Measurements from ENCODE around the gene GET3. TPM values are rescaled to one million over a fixed set of nuclear protein-coding genes. Genes with fewer than 3 reads are reported as not detected.

GET3 gene
- total and polyA plus RNA-seq, 12 donors = 37.0 to 121 (median 60.1) TPM

DNA sequence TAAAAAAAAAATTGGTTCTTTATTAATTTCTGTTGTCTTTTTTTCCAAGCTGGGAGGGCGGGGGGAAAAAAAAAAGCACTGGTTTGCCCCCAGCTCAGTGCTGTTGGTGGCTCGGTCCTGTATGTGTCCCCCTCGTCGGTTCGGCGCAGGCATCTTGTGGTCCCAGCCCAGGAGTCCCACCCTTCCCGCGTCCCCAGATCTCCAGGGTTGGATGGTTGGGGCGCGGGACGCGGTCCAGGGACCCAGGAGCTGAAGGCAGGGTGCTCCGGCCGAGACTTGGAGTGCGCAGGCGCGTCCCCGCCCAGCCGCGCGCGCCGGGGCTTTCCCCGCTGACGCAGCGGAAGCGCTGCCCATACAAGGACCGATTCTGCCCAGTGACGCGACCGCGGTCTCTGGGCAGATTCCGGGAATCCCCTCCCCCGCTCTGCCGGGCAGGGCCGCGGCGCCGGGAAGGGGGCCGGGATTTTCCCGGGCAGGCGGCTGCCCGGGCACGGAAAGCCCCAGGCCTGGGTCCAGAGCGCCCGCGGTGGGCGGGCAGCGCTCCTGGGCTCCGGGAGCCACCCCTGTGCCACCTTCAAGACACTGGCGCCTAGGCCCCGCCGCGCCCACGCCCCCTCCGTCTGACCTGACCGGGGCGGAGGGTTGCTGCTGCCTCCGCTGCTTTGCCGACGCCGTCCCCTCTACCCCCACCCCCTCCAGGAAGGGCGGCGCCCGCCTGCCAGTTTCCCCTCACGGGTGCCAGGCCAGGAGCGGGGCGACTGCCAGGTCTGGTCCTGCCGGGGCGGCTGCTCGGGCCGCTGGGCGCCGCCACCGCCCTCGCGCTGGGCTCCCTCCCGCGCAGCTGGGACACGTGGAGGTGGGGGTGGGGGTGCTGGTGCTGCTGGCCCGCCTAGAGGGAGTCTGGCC lies 56.2 kb downstream of the GET3 start:
- Histone ChIP-seq H3K9me3 (no peaks in the 10 kb centered on the region), H3K27me3 (no peaks in the 10 kb centered on the region), H3K27ac (peak overlapping the region; percentile 94 to 100 (median 99)), H3K36me3 (peaks cover 0 to 29% (median 0%) of the 10 kb centered on the region in 9 donors), H3K4me1 (peaks cover 12 to 50% (median 38%) of the 10 kb centered on the region in 9 donors), H3K4me3 (peak overlapping the region; percentile 64 to 100 (median 85))
- intact Hi-C loops (cut with DNase I) = loop anchor here in 6 of 10 donors (1.0 to 10.0 kb wide), 6 partner anchors 15 to 361 kb away; partner anchors contain the start of genes IER2 (in 2 of the 6), STX10 (in 2 of the 6), GET3 (in 1 of the 6) and TNPO2 (in 1 of the 6)
- peak; percentile 26 to 64 (median 54) for ATAC-seq
- TF ChIP-seq, protein P1, sequence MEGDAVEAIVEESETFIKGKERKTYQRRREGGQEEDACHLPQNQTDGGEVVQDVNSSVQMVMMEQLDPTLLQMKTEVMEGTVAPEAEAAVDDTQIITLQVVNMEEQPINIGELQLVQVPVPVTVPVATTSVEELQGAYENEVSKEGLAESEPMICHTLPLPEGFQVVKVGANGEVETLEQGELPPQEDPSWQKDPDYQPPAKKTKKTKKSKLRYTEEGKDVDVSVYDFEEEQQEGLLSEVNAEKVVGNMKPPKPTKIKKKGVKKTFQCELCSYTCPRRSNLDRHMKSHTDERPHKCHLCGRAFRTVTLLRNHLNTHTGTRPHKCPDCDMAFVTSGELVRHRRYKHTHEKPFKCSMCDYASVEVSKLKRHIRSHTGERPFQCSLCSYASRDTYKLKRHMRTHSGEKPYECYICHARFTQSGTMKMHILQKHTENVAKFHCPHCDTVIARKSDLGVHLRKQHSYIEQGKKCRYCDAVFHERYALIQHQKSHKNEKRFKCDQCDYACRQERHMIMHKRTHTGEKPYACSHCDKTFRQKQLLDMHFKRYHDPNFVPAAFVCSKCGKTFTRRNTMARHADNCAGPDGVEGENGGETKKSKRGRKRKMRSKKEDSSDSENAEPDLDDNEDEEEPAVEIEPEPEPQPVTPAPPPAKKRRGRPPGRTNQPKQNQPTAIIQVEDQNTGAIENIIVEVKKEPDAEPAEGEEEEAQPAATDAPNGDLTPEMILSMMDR (IDR thresholded peaks at IDR 0.05) = peak in 2 of 9 donors; percentile 13
- WGBS, 2 donors = 1% methylated on average over 68 to 81 of the region's 81 CpGs
- peak; percentile 92 to 95 for DNase-seq

DNA sequence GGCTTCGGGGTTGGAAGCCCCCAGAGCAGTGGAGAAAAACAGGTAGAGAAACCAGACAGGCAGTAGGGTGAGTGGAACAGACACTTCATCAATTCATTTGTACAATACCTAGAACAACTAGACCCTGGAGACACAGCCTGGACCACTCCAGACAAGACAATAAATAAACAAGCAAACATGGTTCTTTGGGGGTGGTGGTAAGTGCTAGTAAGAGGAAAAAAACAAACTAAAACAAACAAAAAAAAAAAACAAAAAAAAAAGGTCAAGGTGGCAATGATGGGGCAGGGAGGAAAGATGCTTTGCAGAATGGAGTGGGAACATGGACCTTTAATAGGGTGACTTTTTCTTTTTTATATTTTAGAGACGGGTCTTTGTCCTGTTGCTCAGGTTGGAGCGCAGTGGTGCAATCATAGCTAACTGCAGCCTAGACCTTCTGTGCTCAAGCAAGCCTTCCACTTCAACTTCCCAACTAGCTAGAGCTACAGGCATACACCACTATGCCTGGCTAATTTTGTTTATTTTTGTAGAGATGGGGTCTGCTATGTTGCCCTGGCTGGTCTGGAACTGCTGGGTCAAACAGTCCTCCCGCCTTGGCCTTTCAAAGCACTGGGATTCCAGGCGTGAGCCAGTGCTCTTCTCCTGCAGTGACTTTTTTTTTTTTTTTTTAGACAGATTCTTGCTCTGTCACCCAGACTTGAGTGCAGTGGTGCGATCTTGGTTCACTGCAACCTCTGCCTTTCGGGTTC lies 57.1 kb downstream of the GET3 start:
- ATAC-seq = no peak
- WGBS, 2 donors = 78 to 80% methylated on average over 7 of the region's 7 CpGs
- intact Hi-C loops (cut with DNase I) = loop anchor here in 5 of 10 donors (2.0 to 10.0 kb wide), 5 partner anchors 16 to 360 kb away; partner anchors contain the start of genes IER2 (in 2 of the 5), STX10 (in 2 of the 5) and TNPO2 (in 1 of the 5)
- Histone ChIP-seq H3K27ac (peak overlapping the region; percentile 94 to 100 (median 99)), H3K27me3 (no peaks in the 10 kb centered on the region), H3K36me3 (peaks cover 0 to 37% (median 7%) of the 10 kb centered on the region in 9 donors), H3K9me3 (no peaks in the 10 kb centered on the region), H3K4me1 (peaks cover 7 to 41% (median 30%) of the 10 kb centered on the region in 9 donors), H3K4me3 (peak overlapping the region in 9 of 10 donors; percentile 70 to 100 (median 88))
- TF ChIP-seq, protein P1 (IDR thresholded peaks at IDR 0.05) = no peak
- DNase-seq = no peak

DNA sequence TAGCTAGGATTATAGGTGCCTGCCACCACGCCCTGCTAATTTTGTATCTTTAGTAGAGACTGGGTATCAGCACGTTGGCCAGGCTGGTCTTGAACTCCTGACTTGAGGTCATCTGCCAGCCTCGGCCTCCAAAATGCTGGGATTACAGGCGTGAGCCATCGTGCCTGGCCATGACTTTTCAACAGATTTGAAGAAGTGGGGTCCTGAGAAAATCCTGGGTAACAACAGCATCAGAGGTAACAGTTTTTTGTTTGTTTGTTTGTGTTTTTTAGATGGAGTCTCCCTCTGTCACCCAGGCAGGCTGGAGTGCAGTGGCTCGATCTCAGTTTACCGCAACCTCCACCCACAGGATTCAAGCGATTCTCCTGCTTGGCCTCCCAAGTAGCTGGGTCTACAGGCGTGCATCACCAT lies 57.7 kb downstream of the GET3 start:
- no peak for DNase-seq
- intact Hi-C loops (cut with DNase I) = loop anchor here in 8 of 10 donors (2.0 to 10.0 kb wide), 7 partner anchors 16 to 360 kb away; partner anchors contain the start of genes IER2 (in 2 of the 8), STX10 (in 2 of the 8) and TNPO2 (in 1 of the 8)
- no peak for ATAC-seq
- Histone ChIP-seq H3K4me3 (peak overlapping the region in 1 of 10 donors; percentile 100), H3K27me3 (no peaks in the 10 kb centered on the region), H3K27ac (peak overlapping the region in 8 of 10 donors; percentile 32 to 100 (median 99)), H3K4me1 (peaks cover 7 to 41% (median 31%) of the 10 kb centered on the region in 9 donors), H3K36me3 (peaks cover 0 to 43% (median 13%) of the 10 kb centered on the region in 9 donors), H3K9me3 (no peaks in the 10 kb centered on the region)
- 91 to 92% methylated on average over 9 of the region's 9 CpGs for WGBS, 2 donors
- TF ChIP-seq, protein P1 (IDR thresholded peaks at IDR 0.05) = no peak
